T-helper 17 cell (primary cell): ENCODE data around the gene USP12. TPM values are rescaled to one million over a fixed set of nuclear protein-coding genes. Genes with fewer than 3 reads are reported as not detected.

ENCODE experiments used
- ATAC-seq: fragments of 150-1000 bp; cut with Tn5 transposase; 2 replicates; pipeline ENCODE4 v1.10.0; 2021; ENCODE audit warnings: mild to moderate bottlenecking, moderate library complexity
- DNase-seq, 3 donors: peaks; one replicate each; pipeline versions ENCODE4 v3.0.0 to v3.0.0-alpha.2; 2020 to 2021
- H3K9me3 ChIP-seq: one replicate; pipeline ENCODE4 v1.7.0; 2013; ENCODE audit warnings: low read length, mild to moderate bottlenecking; ENCODE audit not compliant: control insufficient read depth, poor library complexity, severe bottlenecking
- H3K27ac Mint-ChIP-seq: one replicate; pipeline ENCODE4 v1.8.0; 2022; ENCODE audit warnings: mild to moderate bottlenecking, moderate library complexity, mixed read lengths
- H3K27me3 Mint-ChIP-seq: one replicate; pipeline ENCODE4 v1.8.0; 2022; ENCODE audit warnings: mixed read lengths
- H3K36me3 Mint-ChIP-seq: one replicate; pipeline ENCODE4 v1.8.0; 2022; ENCODE audit warnings: low read depth, mixed read lengths
- H3K4me1 Mint-ChIP-seq: one replicate; pipeline ENCODE4 v1.8.0; 2022; ENCODE audit warnings: mild to moderate bottlenecking, mixed read lengths
- H3K4me3 Mint-ChIP-seq: one replicate; pipeline ENCODE4 v1.8.0; 2022; ENCODE audit warnings: mild to moderate bottlenecking, moderate library complexity, mixed read lengths
- total RNA-seq, 4 donors: library from RNA in 2 of 4; stranded (reverse) in 2 of 4; gene quantifications; one replicate each; pipeline ENCODE4 v1.2.3 and lab custom pipeline; 2022 to 2026

USP12 gene
- total RNA-seq, 2 donors from 2014 or later: 36.6 to 44.5 TPM

DNA sequence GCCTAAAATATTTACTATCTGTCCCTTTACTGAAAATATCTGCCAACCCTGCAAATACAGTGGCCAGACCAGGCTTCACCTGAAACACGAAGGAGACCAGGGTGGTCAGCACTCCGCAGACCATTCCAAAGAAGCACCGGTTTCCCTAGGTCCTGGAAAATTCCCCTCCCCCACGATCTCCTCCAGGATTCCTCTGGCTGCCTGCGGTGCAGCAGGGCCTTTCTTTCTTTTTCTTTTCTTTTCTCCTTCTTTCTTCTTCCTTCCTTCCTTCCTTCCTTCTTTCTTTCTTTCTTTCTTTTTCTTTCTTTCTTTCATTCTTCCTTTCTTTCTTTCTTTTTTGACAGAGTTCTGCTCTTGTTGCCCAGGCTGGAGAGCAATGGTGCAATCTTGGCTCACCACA is 152.7 kb downstream of the USP12 start:
- no peaks in the 10 kb centered on the region for H3K9me3 ChIP-seq
- H3K4me1 Mint-ChIP-seq: no peaks in the 10 kb centered on the region
- ATAC-seq (no peak), DNase-seq (no peak)
- peaks cover 24% of the 10 kb centered on the region for H3K27me3 Mint-ChIP-seq
- no peak overlapping the region for H3K27ac Mint-ChIP-seq
- peaks cover 3% of the 10 kb centered on the region for H3K36me3 Mint-ChIP-seq
- H3K4me3 Mint-ChIP-seq: no peak overlapping the region

DNA sequence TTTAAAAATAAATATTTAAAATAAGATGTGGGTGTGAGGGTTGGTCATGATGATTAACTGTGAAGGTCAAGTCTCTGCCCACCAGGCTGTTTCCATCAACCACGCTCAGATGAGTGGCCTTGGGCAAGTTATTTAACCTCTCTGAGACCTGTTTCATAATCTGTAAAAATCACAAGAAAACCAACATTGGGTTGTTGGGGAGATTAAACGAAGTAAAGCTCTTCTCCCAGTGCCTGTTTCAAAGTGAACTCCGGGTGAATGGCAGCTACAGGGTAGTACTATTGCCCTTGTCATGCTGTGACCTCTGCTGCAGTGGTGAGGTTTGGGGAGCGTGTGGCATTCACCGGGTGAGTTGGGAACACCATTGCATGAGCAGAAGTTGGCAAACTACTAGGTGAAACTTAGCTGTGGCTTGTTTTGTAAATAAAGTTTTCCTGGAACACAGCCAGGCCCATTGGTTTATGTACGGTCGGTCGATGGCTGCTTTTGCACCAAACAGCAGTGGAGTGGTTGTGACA is 153.2 kb downstream of the USP12 start:
- ATAC-seq (no peak), DNase-seq (no peak)
- Mint-ChIP-seq H3K36me3 (peaks cover 3% of the 10 kb centered on the region), H3K27ac (no peak overlapping the region), H3K27me3 (peaks cover 26% of the 10 kb centered on the region), H3K4me1 (no peaks in the 10 kb centered on the region), H3K4me3 (no peak overlapping the region)
- H3K9me3 ChIP-seq: no peaks in the 10 kb centered on the region

DNA sequence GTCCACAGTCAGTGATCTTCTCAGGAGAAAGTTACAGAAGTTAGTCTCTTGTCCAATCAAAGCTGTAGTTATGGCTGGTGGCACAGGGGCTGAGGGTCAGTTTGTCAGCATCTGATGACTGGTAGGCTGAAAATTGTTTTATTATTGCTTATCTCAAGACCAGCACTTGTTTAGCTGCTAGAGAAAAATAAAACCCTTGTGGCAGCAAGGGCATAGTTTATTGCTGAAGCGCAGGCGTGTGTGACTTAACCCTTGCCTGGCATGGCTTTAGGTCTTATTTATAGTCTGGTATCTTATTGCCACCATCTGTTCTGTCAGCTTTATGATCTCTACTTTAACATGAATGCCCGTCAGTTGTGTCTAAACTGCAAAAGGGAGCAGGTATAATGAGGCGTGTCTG is 154.7 kb downstream of the USP12 start:
- ATAC-seq (no peak), DNase-seq (no peak)
- Mint-ChIP-seq H3K4me1 (no peaks in the 10 kb centered on the region), H3K27me3 (peaks cover 26% of the 10 kb centered on the region), H3K4me3 (no peak overlapping the region), H3K27ac (no peak overlapping the region), H3K36me3 (peaks cover 3% of the 10 kb centered on the region)
- no peaks in the 10 kb centered on the region for H3K9me3 ChIP-seq

Other genes with a start within 250 kb of the USP12 start
- 1,000 to 10,000 TPM; 1,938 to 2,027 TPM for gene RPL21, start 79.7 kb upstream of the USP12 start, total RNA-seq
- 1 to 10 TPM in 1 of 2 donors, under 1 TPM in 1; 0.55 to 3.1 TPM for gene RASL11A, start 99.0 kb upstream of the USP12 start, total RNA-seq